Lower leg skin (tissue), 3 donors: ENCODE results near the gene CLEC16A.

Source experiments
- POLR2A ChIP-seq, 2 donors: fragments of 450-650 bp; IDR thresholded peaks; one replicate each; pipeline ENCODE4 v1.6.1; 2016 to 2017; ENCODE audit warnings: antibody characterized with exemption in 2 of 2, mild to moderate bottlenecking in 1 of 2, moderate library complexity in 1 of 2
- TF ChIP-seq, protein P1 (sequence below), 3 donors: fragments of 450-650 bp; IDR thresholded peaks; one replicate each; pipeline ENCODE4 v1.5.1; 2016; ENCODE audit warnings: antibody characterized with exemption in 3 of 3, mild to moderate bottlenecking in 3 of 3, moderate library complexity in 2 of 3

- TF ChIP-seq, protein P1, sequence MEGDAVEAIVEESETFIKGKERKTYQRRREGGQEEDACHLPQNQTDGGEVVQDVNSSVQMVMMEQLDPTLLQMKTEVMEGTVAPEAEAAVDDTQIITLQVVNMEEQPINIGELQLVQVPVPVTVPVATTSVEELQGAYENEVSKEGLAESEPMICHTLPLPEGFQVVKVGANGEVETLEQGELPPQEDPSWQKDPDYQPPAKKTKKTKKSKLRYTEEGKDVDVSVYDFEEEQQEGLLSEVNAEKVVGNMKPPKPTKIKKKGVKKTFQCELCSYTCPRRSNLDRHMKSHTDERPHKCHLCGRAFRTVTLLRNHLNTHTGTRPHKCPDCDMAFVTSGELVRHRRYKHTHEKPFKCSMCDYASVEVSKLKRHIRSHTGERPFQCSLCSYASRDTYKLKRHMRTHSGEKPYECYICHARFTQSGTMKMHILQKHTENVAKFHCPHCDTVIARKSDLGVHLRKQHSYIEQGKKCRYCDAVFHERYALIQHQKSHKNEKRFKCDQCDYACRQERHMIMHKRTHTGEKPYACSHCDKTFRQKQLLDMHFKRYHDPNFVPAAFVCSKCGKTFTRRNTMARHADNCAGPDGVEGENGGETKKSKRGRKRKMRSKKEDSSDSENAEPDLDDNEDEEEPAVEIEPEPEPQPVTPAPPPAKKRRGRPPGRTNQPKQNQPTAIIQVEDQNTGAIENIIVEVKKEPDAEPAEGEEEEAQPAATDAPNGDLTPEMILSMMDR (IDR thresholded peaks at IDR 0.05), result no peak
- TF ChIP-seq POLR2A (IDR thresholded peaks at IDR 0.05), result no peak
Measured at GRCh38 chr16:10942352-10943063, 1.9 kb upstream of the CLEC16A start, which contains the start of gene DEXI.
